ENCODE data around the gene UNK.
A peak's percentile ranks its signal among the peaks of the same experiment; 100 is the strongest.

GRCh38 chr17:75784473-75785015, at the start of gene UNK:
- TF ChIP-seq, protein P1, sequence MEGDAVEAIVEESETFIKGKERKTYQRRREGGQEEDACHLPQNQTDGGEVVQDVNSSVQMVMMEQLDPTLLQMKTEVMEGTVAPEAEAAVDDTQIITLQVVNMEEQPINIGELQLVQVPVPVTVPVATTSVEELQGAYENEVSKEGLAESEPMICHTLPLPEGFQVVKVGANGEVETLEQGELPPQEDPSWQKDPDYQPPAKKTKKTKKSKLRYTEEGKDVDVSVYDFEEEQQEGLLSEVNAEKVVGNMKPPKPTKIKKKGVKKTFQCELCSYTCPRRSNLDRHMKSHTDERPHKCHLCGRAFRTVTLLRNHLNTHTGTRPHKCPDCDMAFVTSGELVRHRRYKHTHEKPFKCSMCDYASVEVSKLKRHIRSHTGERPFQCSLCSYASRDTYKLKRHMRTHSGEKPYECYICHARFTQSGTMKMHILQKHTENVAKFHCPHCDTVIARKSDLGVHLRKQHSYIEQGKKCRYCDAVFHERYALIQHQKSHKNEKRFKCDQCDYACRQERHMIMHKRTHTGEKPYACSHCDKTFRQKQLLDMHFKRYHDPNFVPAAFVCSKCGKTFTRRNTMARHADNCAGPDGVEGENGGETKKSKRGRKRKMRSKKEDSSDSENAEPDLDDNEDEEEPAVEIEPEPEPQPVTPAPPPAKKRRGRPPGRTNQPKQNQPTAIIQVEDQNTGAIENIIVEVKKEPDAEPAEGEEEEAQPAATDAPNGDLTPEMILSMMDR (IDR thresholded peaks at IDR 0.05), result no peak
- TF ChIP-seq EP300 (IDR thresholded peaks at IDR 0.05) (no peak), POLR2A (IDR thresholded peaks at IDR 0.05) (peak; percentile 83)

All from ovary (tissue), 3 donors.